H54 (cell line): Measurements from ENCODE around the gene POU2AF2.
"Not testable (repeated sequence)": the region's sequence is repeated elsewhere in the genome, so short reads cannot be mapped to it uniquely, and the experiment has no call there.

Experiments used
- DNase-seq: peaks from one replicate; pipeline ENCODE4 v3.0.0; 2011; ENCODE audit warnings: low spot score, mixed read lengths; ENCODE audit not compliant: insufficient read length
- FAIRE-seq: peaks from 3 replicates; lab custom pipeline; 2011; peaks lifted over from hg19 to GRCh38; lab: Jason Lieb, UNC
- POLR2A ChIP-seq: IDR thresholded peaks from 2 replicates; pipeline ENCODE4 v1.6.1; 2011; ENCODE audit warnings: low read depth, mild to moderate bottlenecking, low read length

The POU2AF2 gene

DNA sequence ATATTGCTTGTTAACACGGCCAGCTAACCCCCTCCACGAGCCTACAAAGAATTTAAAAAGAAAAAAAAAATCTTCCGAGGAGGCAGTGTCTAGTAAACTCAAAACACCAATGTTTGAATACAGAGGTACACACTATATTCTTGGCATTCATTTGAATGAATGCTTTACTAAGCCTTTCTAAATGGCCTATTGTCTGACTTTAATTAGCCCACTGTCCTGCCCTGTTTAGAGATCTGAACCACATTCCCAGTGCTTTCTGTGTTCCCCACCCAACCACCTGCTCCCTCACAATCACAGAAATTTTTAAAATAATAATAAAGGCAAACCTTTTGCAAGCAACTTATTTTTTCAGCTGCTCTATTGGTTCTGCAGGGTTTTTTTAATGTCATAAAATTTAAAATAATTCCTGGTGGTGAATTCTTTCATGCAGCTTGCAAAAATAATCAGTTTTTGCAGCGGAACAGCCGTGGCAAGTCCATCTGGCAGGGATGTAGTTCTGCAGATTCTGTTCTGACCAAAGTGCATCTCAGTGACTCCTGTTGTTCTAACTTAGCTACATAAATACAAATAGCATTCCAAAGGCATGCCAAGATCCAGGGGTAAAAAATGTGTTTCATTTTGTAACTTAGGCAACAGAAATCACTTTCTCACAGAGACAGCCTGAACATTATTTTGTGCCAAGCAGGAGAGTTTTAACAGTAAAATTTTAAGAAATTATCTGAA, 23.8 kb downstream of the POU2AF2 start:
- DNase-seq = no peak
- no peak for TF ChIP-seq POLR2A
- FAIRE-seq = no peak

DNA sequence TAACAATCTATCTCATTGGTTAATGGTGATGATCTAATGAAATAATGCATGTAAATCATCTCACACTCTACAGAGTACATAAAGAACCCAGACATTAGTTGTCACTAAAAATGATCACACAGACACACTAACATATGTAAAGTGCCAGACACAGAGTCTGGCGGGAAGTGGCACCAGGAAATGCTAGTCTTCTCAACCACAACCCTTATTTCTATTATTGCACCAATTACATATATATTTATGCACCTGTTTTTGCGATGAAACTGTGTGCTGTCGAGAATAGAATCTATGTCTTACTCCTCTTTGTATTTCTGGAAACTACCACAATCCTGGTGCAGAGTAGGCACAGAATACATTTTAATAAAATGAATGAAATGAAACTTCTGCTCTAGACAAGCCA, 26.9 kb downstream of the POU2AF2 start:
- DNase-seq (no peak), FAIRE-seq (no peak)
- TF ChIP-seq POLR2A = no peak

GRCh38 chr11:111282562-111283075, 37.1 kb downstream of the POU2AF2 start:
- no peak for FAIRE-seq

DNA sequence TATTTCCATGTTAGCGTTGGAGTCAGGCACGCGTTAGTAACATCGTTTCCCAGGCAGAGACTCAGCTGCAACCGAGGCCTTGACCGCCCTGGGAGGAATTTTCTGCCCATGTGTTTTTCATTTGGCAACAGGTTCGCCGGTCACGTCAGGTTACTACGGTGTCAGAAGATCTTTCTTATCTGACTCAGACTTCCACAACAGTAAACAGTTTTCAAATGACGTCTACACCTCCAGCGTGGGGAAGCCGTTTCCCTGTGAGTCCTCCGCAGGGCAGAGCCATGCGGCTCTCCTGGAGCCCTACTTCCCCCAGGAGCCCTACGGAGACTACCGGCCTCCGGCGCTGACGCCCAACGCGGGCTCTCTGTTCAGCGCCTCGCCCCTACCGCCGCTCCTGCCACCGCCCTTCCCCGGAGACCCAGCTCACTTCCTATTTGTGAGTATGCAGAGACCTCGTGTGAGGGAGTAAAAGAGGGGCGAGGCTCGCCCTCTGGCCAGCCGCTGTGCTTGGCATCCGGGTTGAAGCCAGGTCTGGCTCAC, 38.5 kb downstream of the POU2AF2 start:
- no peak for TF ChIP-seq POLR2A
- no peak for DNase-seq
- FAIRE-seq = no peak

More at GRCh38 chr11:111282562-111283075, 37.1 kb downstream of the POU2AF2 start:
- DNase-seq = no peak
- TF ChIP-seq POLR2A = no peak

DNA sequence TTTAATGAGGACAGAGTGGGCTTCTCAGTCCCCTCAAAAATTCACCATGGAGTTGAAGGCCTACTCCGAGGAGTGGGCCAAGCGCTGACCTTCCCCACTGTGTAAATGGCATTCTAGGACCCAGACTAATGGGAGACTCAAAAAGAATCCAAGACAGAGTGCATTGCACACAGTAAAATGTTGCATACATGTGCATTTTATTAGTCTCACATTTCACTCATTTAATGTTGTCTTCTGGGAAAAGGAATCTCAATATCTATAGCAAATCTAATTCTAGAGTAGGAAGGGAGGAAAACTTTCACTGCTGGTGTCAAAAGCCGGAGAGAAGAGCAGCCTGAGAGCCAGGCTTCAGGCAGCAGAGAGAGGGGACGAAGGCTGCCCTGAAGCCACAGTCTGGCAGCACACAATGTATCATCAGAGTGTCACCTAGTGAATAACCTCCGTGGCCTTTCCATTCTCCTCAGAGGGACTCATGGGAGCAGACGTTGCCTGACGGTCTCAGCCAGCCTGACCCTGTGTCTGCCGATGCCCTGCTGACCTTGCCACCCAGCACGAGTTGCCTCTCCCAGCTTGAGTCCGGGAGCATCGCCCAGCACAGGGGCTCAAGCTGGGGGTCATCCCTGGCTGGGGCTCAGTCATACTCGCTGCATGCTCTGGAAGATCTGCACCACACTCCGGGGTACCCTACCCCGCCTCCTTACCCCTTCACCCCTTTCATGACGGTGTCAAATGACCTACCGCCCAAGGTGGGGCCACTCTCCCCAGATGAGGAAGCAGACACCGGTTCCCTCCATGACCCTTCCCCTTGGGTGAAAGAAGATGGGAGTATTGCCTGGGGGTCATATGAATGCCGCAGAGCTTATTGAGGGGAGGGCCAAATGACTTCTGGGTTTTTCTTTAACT, 39.9 kb downstream of the POU2AF2 start:
- no peak for DNase-seq
- FAIRE-seq = no peak
- no peak for TF ChIP-seq POLR2A

DNA sequence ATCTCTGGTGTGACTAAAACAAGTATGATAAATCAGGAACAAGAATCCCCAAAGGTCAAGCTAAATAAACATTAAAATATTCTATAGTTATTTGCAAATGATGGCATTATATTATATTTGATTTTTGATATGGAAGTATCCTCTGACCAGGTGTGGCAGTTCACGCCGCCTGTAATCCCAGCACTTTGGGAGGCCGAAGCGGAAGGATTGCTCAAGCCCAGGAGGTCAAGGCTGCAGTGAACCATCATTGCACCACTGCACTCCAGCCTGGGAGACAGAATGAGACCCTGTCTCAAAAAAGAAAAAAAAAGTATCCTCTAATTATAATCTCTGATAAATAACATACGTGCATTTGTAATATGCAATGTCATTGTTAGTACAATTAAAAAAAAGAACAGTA, 46.2 kb downstream of the POU2AF2 start:
- TF ChIP-seq POLR2A = no peak
- DNase-seq = no peak

DNA sequence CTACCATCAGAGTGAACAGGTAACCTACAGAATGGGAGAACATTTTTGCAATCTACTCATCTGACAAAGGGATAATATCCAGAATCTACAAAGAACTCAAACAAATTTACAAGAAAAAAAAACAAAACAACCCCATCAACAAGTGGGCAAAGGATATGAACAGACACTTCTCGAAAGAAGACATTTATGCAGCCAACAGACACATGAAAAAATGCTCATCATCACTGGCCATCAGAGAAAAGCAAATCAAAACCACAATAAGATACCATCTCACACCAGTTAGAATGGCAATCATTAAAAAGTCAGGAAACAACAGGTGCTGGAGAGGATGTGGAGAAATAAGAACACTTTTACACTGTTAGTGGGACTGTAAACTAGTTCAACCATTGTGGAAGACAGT, 46.9 kb downstream of the POU2AF2 start:
- not testable (repeated sequence) for DNase-seq, FAIRE-seq

More for the DNA sequence above, 46.2 kb downstream of the POU2AF2 start:
- FAIRE-seq = no peak

DNA sequence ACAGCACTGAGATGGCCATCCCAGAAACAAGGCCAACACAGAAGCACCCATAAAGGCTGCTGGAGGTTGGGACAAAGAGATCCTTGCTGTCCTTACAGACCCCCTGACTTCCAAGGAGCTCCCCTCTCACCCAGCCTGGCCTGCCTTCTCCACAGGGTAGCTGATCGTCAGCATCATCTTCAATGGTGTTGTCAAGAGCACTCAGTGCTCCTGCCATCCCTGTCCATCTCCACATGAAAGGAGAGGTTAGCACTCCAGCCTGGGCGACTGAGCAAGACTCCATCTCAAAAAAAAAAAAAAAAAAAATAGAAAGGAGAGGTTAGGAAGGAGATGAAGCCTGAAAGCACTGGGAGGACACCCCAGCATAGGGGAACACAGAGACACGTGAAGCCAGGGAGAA, 50.7 kb downstream of the POU2AF2 start:
- no peak for TF ChIP-seq POLR2A
- no peak for DNase-seq
- FAIRE-seq = no peak

GRCh38 chr11:111297696-111298095, 52.2 kb downstream of the POU2AF2 start:
- no peak for TF ChIP-seq POLR2A
- FAIRE-seq (no peak), DNase-seq (no peak)

DNA sequence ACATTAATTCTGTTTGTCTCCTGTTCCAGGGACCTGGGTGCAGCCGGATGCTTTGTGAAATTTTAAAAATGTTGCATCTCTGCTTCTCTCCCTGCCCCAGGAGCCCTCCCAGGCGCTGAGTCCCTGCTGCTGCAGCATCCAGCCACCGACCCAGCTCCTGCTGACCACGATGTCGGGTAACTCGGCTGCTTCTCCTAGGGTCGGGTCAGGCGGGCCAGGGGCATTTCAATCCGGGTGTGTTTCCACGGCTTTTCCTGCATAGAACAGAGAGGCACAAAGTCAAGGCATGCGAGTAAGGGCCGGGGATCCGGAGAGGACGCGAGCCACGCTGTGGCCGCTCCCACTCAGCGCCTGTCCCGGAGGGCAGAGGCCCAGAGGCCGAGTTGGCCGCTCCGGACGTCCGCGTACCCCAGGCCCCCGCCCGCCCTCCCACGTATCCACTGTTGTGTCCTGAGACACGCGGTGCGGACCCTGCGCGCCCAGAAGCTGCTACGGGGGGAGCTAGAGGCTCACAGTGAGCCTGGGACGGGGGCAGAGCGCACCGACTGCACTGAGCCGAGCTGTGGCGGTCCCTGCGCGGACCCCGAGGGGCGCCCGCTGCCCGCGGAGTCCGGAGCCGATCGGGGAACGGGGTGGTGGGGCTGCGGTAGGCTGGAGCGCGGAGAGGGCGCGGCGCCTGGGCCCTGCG, 53.0 kb downstream of the POU2AF2 start, which contains the start of gene POU2AF3:
Gene POU2AF3 (plus strand): TSS at position 134 of the 688 bp plus-strand sequence. CDS start 36 bp downstream, at position 170.
- FAIRE-seq (no peak), DNase-seq (no peak)
- TF ChIP-seq POLR2A = no peak

DNA sequence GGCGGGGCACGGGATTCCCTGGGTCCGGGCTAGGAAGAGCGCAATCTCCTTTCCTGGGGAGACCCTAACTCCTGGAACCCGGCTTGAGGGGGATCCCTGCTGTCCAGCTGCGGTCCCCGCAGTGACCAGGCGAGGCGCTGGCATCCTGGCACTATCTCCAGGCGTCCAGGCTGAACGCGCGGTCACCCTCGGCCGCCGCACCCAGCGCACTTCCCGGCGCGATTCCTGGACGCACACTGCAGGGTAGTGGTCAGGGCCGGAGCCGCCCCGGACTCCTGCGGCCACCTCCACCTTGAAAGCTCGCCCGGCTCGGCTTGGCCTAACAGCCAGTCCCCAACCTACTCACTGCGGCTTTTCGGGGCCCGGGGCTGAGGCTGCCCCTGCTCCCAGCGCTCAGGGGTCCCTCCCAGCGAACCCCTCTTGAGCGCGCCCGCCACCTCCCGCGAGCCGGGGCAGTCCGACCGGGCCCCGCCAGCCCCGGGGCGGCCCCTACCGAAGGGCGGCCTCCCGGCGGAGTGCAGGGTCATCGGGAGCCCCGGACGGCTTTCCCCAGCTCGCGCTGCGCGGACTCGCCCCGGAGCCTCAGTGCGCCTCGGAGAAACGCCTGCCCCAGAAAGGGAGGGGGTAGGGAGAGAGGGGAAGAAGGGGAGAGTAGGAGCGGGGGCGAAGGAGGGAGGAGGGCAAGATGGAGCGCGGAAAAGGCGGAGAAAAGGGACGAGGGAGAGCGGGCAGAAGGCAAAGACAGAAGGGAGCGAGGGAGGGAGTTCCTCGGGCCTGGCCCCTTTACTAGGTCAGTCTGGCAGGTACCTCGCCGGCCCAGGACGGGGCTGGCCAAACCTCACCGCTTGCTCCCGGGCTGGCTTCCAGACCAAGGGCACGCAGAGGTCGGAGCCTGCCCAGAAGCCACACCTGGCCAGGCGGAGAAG, 53.8 kb downstream of the POU2AF2 start:
- FAIRE-seq (no peak), DNase-seq (no peak)
- TF ChIP-seq POLR2A = no peak

- DNase-seq = no peak
- TF ChIP-seq POLR2A = no peak
- no peak for FAIRE-seq
Measured at GRCh38 chr11:111300569-111300968, 55.0 kb downstream of the POU2AF2 start.
